HG03108 (cell line): ENCODE data around the gene CDX1.

ENCODE experiments used
- ATAC-seq: cut with Tn5 transposase; IDR thresholded peaks from one replicate; pipeline ENCODE4 v1.9.1; 2021; ENCODE audit warnings: moderate library complexity; ENCODE audit not compliant: unreplicated experiment

CDX1 gene

DNA sequence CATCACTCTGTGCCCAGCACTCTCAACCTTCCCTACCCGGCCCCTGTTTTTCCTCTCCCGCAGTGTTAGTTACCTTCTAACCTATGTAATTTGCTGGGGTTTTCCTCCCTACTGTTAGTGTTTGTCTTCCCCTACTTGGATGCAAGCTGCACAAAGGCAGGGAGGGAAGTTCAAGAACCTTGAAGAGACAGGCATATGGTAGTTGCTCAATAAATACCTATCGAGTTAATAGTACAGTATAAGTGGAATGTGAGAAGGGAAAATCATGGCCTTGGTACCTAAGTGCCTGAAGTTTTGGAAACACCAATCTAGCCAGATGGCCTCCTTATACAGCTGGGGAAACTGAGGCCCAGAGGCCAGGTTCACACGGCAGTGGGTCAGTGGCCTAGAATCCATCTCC lies 35.1 kb upstream of the CDX1 start:
- no peak for ATAC-seq

DNA sequence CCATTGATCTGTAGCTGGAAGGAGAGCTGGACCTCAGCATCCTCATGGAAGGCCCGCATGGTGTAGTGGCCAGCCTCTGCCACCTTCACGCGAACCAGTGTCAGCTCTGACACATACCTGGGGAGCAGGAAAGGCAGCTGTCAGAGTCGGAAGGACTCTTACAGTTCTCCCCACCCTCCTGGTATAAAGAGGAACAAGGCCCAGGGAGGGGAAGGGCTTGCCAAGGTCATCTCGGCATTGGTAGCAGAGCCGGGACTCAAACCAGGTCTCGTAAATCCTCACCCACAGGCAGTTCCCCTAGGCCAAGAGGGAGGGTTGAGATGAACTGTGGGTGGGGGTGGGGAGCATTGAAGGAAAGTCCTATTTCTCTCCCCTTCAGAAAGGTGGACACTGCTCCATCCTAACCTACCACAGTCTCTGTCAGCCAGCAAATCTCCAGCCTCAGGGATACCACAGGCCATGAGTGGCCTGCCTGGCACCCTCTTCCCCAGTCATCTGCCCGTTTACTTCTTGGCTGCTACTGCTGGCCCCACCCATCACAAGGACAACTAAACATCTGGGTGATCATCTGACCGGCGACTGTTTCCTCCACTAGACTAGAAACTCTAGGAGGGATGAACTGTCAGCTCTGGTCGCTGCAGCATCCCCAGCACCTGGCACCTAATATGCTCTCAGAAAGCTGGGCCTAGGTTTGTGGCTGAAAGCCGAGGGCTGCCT lies 34.4 kb upstream of the CDX1 start:
- ATAC-seq, result no peak

DNA sequence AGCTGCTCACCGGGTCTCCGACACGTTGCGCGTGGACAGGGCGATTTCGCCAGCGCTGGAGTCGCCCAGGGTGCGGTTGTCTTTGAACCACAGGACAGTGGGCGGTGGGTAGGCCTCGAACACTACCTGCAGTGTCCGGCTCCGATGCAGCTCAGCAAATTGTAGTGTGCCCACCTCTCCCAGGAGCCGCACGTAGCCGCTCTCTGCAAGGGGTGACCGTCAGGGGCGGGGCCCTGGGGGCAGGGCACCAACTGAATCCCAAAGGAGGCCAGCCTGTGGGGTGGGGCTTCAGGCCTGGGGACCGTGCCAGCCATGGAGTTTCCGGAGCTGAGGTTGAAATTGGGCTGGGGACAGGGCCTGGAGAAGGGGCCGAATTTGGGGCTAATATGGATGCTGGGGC lies 33.8 kb upstream of the CDX1 start:
- ATAC-seq, result no peak

DNA sequence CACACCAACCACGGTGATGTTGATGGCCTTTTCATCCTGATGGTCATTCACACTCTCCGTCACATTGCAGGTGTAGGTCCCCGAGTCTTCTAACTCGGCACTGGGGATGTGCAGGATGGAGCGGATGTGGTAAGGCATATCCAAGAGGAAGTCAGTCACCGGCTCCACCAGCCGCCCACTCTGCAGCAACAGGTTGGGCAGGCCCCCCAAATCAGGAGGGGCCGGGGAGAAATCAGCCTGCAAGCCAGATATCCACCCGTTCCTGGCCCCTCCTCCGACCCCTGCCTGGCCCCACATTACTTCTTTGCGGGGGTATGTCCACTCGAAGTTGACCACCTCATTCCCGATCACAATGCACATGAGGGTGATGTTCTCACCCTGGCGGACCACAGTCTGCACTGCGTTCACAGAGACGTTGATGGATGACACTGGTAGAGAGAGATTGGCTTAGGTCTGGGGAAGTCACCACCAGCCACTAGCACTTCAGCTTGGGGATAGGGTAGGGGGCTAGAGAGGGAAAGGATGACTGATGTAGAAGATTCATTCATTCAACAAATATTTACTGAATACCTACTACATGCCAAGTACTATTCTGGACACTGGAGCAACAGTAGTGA lies 32.9 kb upstream of the CDX1 start:
- no peak for ATAC-seq

DNA sequence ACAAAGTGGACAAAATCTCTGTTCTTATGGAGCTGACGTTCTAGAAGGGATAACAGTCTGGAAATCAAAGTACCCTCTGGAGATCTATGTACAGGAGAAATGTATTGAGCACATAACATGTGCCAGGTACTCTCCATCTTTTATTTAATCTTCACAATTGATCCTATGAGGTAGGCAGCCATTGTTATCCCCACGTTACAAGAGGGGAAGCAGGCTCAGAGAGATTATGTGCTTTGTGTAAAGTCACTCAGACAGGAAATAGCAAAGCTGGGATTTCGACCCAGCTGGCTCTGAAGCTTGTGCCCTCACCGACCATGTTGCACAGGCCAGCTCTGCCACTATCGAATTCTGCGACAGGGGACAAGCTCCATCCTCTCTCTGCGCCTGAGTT lies 32.4 kb upstream of the CDX1 start:
- no peak for ATAC-seq

DNA sequence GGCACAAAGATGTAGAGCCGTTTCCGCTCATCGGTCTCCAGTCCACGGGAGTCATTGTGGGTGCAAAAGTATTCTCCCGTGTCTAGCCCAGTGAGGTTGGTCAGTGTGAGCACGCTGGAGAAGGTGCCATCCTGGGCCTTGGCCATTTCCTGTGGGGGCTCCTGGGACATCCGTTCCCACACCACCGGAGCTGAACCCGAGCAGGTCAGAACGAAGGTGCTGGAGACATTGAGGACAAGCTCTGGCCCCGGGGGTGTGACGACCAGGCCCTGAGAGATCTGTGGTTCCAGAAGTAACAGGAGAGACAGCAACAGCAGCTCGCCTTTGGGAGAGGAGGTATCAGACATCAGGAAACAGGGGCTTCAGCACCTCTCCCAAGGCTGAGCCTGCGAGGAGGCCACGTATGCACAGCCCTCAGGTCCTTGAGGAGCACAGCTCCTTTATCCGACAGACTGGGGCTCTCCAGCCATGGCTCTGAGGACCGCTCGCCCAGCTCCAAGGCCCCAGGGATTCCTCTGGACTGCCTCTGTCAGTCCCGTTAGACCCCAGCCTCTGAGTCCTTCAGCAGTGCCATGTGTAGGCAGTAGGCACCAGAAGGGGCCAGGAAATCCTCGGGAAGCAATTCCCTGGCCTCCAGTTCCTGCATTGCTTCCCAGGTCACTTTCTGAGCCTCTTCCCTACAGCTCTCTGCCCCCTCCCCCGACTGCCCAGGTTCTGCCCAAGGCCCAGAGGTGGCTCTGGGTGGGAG lies 30.8 kb upstream of the CDX1 start:
- no peak for ATAC-seq

DNA sequence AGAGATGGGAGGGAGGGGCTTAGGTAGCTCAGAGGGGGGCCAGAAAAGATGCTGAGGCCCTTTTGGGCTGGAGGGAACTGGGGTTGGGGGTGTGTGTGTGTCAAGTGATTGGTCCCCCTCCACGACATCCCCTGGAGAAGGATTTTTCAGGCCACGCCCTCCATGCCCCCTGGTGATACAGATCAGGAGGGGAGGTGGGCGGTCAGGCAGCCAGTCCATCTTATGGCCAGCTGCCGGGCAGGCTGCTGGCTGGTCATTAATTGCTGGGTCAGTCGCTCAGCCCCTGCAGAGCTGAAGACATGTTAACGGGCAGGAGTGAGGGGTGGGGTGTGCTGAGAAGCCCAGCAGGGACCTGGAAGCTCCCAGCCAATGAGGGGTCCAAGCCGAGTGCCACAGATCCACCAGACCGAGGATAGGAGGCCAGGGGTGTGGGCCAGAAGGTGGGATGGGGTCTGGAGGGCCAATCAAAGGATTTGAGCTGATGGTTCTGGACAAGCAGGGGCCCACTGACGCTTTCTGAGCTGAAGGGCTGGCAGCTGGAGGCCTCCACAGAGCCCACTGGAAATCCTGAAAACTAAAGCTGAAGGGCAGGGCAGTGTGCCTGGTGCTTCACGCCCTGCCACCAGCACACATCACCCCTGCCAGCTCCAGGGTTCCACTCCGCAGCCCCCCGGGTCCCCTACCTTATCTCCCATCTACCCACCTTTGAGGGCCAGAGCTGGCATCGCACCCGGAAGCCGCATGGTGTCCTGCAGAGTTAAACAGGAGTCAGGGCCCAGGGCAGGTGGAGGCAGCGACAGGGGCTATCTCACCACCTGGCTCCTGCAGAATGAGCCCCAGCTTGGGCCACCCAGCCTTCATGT lies 30.0 kb upstream of the CDX1 start:
- no peak for ATAC-seq

DNA sequence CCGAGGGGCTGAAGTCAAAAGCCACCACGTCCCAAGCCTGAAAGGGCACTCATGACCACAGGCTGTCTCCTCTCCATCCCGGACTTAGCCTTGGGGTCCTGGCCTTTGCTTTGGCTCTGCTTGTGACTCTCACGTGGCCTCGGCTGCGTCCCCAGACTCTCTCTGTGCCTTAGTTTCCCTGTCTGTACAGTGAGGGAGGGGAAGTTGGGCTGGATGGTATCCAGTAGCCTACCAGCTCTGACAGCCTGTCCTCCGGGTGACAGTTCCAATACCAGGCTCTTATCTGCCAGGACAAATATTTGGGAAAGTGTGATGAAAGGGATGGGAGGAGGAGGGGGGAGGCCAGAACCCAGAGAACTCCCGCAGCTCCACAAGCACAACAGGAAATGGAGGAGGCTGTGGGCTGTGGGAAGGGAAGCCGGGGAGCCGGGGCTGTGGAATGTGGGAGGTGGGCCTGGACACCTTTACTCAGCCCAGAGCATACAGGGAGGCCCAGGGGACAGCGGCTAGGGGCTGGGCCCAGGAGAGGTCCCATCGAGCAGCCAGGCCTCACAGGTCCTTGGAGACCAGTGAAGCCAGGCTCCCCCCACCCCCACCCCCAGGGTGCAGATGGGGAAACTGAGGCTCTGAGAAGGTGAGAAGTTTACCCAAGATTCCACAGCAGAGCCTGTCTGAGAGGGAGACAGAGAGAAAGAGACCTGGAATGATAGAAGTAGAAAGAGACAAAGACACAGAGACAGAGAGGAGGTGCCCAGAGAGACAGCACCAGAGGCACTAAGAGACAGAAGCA lies 29.2 kb upstream of the CDX1 start:
- no peak for ATAC-seq

DNA sequence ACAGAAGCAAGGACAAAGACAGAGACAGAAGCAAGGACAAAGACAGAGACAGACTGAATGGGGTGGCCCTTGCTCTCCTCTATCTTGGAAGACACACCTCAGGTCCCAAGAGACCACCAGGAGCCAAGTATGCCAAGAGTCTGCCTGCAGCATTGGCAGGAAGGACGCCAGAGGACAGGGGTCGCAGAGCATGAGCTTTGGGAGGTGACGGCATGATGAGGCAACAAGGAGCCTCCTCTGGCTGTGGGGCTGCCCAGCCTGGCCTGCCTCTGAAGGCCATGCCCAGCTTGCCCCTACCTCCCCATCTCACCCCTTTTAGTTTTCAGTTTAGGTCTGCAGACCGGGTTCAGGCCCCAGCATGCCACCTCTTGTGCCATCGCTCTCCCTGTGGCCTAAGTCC lies 28.6 kb upstream of the CDX1 start:
- no peak for ATAC-seq

DNA sequence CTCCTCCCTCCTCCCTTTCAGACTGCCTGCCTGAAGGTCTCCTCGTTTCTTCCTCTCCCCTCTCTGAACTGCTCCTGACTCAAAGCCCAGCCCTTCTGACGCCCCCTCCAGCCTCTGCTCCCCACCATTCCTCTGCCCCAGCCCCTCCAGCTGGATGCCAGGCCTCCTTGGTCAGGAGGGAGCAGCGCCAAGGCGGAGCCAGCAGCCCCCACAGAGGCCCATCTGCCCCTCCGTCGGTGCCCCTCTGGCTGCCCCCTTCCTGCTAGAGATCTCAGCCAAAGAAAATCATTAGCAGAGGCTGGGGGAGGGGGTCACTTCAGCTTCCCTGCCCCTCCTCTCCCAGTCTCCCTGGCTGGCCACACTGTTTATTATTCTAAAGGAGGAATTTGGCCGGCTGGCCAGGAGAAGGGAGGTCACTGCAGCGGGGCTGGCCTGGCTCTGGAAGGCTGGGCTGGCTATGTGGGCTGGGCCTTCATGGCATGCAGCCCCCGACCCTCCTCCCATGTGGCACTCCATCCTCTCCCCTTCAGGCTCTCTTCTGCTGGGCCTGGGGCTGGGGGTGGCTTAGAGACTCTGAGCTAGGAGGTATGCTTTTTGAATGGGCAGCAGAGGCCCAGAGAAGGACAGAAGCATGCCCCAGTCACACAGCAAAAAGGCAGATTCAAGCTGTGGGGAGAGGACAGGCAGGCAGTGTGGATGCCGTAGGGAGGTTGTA lies 27.9 kb upstream of the CDX1 start:
- no peak for ATAC-seq

DNA sequence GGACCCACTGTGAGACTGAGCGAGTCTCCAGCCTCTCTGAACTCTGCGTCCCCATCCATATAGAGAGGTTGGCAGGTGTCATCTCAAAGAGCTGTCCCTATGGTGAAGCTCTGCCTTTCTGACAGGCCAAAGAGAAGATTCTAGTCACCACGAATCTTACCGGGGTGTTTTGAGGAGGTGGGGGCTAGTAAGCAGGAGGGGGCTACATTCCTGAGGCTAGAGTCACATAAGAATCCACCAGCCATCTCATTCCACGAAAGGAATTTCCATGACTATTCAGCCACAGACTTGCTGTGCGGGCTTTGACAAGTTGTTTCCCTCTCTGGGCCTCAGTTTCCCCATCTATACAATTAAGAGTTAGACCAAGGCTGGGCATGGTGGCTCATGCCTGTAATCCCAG lies 27.2 kb upstream of the CDX1 start:
- ATAC-seq, result no peak

DNA sequence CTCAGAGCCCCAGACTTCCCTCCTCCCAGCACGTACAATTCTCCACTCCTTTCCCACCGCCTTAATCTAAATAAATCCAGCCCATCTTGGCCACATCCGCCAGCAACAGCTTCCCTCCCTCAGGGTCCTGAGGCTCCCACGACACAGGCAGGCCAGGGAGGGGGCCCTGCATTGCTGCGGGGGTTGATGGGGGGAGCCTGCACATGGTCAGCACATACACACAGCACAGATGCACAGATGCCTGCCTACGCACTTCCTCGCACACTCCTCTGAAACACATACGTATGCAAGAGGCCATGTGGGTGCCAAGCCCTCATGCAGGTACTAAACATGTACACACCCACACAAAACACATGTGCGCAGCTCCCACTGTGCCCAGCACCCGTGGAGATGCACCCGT lies 25.7 kb upstream of the CDX1 start:
- no peak for ATAC-seq

DNA sequence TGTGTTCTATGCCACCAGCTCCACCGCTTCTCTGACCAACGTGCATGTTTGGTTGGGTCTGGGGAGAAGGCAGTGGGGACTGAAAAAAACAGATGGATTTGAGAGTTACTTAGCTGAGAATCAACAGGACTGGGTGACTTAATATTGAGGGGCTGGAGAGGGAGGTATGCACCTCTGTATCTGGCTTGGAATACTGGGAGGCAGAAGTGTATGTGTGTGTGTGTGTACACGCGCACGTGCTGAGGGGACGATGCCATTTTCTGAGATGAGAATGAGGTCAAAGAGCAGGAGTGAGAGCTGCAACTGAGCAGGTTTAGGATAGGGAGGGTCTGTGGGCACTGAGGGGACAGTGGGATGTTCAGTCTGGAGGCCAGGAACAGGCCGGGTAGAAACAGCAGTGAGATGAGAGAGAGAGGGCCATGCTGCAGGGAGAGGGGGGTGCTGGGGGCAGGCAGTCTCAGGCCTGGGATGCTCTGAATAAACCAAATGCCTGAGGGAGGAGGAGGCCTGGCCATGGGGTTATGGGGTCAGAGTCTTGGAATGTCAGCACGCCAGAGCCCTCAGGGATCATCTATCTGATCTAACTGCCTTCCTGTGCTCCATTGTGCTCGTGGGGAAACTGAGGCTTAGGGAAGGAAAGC lies 24.9 kb upstream of the CDX1 start:
- no peak for ATAC-seq

DNA sequence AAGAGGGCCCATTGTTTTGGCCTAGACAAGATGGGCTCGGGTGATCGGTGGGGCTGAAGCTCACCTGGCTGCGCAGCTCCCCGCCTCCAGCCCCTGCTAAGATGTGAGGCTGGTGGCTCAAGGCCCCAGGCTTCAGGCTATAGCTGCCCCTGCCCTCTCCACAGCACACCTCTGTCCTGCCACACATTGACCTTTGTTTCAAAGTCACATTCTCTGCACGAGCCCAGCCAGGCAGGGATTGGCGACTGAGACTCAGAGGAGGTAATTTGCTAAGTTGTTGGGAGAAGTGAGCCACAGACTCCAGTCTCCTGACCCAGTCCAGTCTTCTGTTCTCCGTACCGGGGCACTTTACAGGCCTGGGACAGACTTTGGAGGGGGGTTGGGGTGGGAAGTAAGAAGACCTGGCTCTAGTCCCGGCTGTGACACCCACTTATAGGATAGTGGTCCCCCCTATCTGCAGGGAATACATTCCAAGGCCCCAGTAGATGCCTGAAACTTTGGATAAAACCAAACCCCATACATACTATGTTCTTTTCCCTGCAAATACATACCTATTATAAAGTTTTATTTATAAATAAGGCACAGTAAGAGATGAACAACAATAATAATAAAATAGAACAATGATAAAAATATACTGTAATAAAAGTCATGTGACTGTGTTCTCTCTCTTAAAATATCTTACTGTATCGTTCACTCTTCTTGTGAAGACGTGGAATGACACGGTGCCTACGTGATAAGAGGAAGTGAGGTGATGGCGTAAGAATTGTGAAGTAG lies 24.2 kb upstream of the CDX1 start:
- no peak for ATAC-seq

DNA sequence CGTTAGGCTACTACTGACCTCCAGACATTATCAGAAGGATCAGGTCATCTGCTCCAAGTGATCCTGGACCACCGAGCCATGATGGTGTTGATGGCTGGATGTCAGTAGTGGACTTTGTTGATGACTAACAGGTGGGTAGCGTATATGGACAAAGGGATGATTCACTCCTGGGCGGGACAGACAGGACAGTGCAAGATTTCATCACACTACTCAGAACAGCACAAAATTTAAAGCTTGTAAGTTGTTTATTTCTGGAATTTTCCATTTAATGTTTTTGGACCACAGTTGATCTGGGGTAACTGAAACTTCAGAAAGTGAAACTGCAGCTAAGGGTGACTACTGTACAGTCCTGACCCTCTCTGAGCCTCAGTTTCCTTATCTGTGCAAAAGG lies 23.6 kb upstream of the CDX1 start:
- no peak for ATAC-seq

DNA sequence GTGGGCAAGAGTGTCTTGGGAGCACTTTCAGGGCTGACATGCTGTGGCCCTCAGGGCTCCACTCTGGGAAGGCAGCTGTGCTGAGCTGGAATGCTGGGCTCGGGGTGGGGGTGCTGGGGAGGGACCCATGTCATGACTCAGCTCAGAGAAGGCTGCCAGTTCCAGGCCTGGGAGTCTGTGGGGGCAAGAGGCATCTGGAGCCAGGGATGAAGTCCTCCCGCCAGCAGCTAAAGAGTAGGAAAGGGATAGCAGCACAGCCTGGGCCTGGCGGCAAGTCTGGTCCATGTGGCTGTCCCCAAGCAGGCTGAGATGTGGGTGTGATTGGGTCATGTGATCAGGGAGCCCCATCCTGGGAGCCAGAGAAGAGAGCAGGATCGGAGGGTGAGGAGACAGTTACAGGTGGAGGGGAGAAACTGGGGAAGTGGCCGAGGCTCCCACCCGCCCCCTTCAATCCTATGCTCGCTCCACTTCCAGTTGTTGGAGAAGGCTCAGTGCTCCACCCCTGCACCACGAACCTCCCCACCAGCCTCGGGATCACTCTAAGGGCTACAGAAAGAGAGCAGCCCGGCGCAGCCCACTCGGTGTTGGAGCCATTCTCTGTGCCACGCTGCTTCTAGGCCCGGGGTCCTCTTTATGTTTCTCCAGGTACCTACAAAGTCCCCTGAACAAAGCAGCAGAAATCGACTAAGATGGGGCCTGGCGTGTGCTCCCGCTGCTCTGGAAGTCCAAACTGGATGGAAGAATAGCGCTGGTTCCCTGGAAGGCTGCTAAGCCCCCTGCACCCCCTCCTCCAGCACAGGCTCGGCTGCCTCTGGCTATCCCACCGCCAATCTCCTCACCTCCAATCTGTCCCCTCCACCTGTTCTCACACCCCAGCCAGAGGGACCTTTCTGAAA lies 23.0 kb upstream of the CDX1 start:
- ATAC-seq, result no peak

DNA sequence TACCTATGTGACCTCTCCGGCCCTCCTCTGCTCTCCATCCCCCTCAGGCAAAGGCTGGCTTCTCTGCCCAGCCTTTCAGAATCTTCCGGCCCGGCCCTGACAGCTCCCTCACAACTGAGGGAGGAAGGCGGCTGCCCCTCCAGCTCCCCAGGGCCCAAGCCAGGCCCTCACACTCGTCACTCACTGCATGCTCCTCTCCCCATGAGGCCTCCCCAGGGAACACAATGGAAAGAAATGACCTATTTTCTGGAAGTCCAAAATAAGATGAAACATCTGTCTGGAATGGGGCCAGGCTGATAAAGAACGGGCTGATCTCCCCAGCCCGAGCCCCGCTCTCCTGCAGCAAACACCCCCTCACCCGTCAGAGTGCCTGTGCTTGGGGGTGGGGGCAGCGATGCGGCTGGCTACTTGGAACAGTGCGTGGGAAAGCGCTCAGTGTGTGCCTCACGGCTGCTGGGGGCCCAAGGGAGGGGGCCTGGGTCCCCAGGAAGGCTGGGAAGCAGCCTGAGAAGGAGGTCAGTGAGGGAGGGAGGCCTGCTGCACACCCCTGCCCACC lies 22.3 kb upstream of the CDX1 start:
- no peak for ATAC-seq
